WERI-Rb-1 (cell line): ENCODE data around the gene PCNX2.

ENCODE experiments used
- DNase-seq: peaks from one replicate; pipeline ENCODE4 v3.0.0-alpha.2; 2020
- H3K27ac ChIP-seq: fragments of 250-450 bp; sonication (Bioruptor Pico); 2 replicates; pipeline ENCODE4 v1.5.1; 2020; ENCODE audit warnings: mild to moderate bottlenecking, moderate library complexity
- H3K27me3 ChIP-seq: fragments of 250-450 bp; sonication (Bioruptor Pico); 2 replicates; pipeline ENCODE4 v1.5.1; 2021; ENCODE audit warnings: mild to moderate bottlenecking, low read depth, moderate library complexity; ENCODE audit not compliant: insufficient read depth, severe bottlenecking
- H3K36me3 ChIP-seq: fragments of 250-450 bp; sonication (Bioruptor Pico); 2 replicates; pipeline ENCODE4 v1.5.1; 2020; ENCODE audit warnings: mild to moderate bottlenecking, moderate library complexity
- H3K4me3 ChIP-seq: 2 replicates; pipeline ENCODE4 v1.5.1; 2011; ENCODE audit warnings: low read depth, mild to moderate bottlenecking, control low read depth, low read length
- H3K9me3 ChIP-seq: fragments of 250-450 bp; sonication (Bioruptor Pico); 2 replicates; pipeline ENCODE4 v1.5.1; 2021; ENCODE audit warnings: mild to moderate bottlenecking, moderate library complexity; ENCODE audit not compliant: severe bottlenecking
- CTCF ChIP-seq: IDR thresholded peaks from 2 replicates; pipeline ENCODE4 v1.5.1; 2011; ENCODE audit warnings: low read depth, mild to moderate bottlenecking, control low read depth, inconsistent platforms, low read length

PCNX2 gene

GRCh38 chr1:233020426-233020825 lies 275.1 kb downstream of the PCNX2 start:
- peak; percentile 46 for DNase-seq
- H3K9me3 ChIP-seq, result no peaks in the 10 kb centered on the region
- no peak overlapping the region for H3K4me3 ChIP-seq
- H3K36me3 ChIP-seq, result no peaks in the 10 kb centered on the region
- H3K27me3 ChIP-seq, result no peaks in the 10 kb centered on the region
- no peak for TF ChIP-seq CTCF
- H3K27ac ChIP-seq, result no peak overlapping the region

- Histone ChIP-seq H3K36me3 (no peaks in the 10 kb centered on the region), H3K27ac (no peak overlapping the region), H3K9me3 (no peaks in the 10 kb centered on the region), H3K4me3 (no peak overlapping the region), H3K27me3 (no peaks in the 10 kb centered on the region)
- DNase-seq, result no peak
- no peak for TF ChIP-seq CTCF
Observed at GRCh38 chr1:233019778-233020325, 275.7 kb downstream of the PCNX2 start.

GRCh38 chr1:233019083-233019482 lies 276.4 kb downstream of the PCNX2 start:
- Histone ChIP-seq H3K27me3 (no peaks in the 10 kb centered on the region), H3K4me3 (no peak overlapping the region), H3K36me3 (no peaks in the 10 kb centered on the region), H3K9me3 (no peaks in the 10 kb centered on the region), H3K27ac (no peak overlapping the region)
- TF ChIP-seq CTCF, result no peak
- DNase-seq, result no peak

GRCh38 chr1:233016798-233017197 lies 278.7 kb downstream of the PCNX2 start:
- H3K27ac ChIP-seq, result no peak overlapping the region
- TF ChIP-seq CTCF, result no peak
- no peak overlapping the region for H3K4me3 ChIP-seq
- no peak for DNase-seq
- H3K9me3 ChIP-seq, result no peaks in the 10 kb centered on the region
- no peaks in the 10 kb centered on the region for H3K36me3 ChIP-seq
- no peaks in the 10 kb centered on the region for H3K27me3 ChIP-seq

- no peak overlapping the region for H3K27ac ChIP-seq
- H3K4me3 ChIP-seq, result no peak overlapping the region
- no peak for DNase-seq
- no peak for TF ChIP-seq CTCF
- no peaks in the 10 kb centered on the region for H3K27me3 ChIP-seq
- no peaks in the 10 kb centered on the region for H3K9me3 ChIP-seq
- no peaks in the 10 kb centered on the region for H3K36me3 ChIP-seq
Observed at GRCh38 chr1:233015965-233016364, 279.6 kb downstream of the PCNX2 start.

GRCh38 chr1:233012021-233012420 lies 283.5 kb downstream of the PCNX2 start:
- H3K9me3 ChIP-seq, result no peaks in the 10 kb centered on the region
- no peak for DNase-seq
- H3K4me3 ChIP-seq, result no peak overlapping the region
- H3K27ac ChIP-seq, result no peak overlapping the region
- TF ChIP-seq CTCF, result no peak
- no peaks in the 10 kb centered on the region for H3K27me3 ChIP-seq
- no peaks in the 10 kb centered on the region for H3K36me3 ChIP-seq
